Measurements from ENCODE around the gene ANO7. TPM values are rescaled to one million over a fixed set of nuclear protein-coding genes. Genes with fewer than 3 reads are reported as not detected.

Gene ANO7
- total RNA-seq, 1 experiment from 2014 or later, result 0.84 TPM

DNA sequence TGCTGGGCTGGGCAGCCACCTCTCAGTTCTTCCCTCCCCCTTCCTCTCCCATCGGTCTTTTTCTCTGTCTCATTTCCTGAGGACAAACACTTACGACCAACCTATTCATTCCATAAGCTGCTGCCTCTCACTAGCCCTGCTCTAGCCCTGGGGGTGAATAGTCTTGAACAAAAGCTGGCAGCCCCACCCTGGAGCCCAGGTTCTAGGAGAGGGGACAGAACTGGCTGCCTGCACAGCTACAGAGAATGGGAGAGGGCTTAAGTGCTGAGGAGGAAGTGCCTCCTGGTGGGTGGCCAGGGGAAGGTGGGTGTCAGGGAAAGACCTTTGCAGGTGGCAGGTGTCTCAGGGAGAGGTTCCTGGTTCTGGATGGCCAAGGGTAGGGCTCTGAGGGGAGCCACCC lies 22.8 kb downstream of the ANO7 start:
- Histone ChIP-seq H3K4me2 (ENCODE audit: low read length) (no peak overlapping the region), H3K79me2 (ENCODE audit: insufficient read depth, low read length) (no peaks in the 10 kb centered on the region), H4K20me1 (ENCODE audit: insufficient read depth) (no peaks in the 10 kb centered on the region), H3K9me3 (ENCODE audit: control insufficient read depth in 1 of 2, insufficient read depth in 1 of 2, low read depth in 1 of 2, low read length in 2 of 2) (no peaks in the 10 kb centered on the region), H2AFZ (ENCODE audit: low read depth, low read length, poor library complexity, severe bottlenecking) (no peak overlapping the region), H3K27ac (ENCODE audit: low read depth, low read length) (no peak overlapping the region), H3K9ac (ENCODE audit: low read length) (no peak overlapping the region), H3K4me3 (replicated peaks in 1 of 2; ENCODE audit: low read depth in 1 of 2, low read length in 2 of 2) (no peak overlapping the region), H3K4me1 (ENCODE audit: control insufficient read depth in 1 of 2, insufficient read depth in 2 of 2, low read length in 2 of 2) (no peaks in the 10 kb centered on the region), H3K9me2 (ENCODE audit: insufficient read depth) (no peaks in the 10 kb centered on the region), H3K27me3 (ENCODE audit: insufficient read depth, low read length) (no peaks in the 10 kb centered on the region), H3K36me3 (ENCODE audit: control insufficient read depth in 1 of 2, insufficient read depth in 2 of 2, low read length in 2 of 2) (no peaks in the 10 kb centered on the region)
- ChIA-PET RAD21 (ENCODE audit: low non-redundant PET in 1 of 2, low total read pairs in 2 of 2, uncharacterized antibody in 2 of 2, unreplicated experiment in 2 of 2) (no interaction called here), POLR2A (no interaction called here), CTCF (no interaction called here)
- no TSS peak for BruUV-seq (replicated peaks)
- TF ChIP-seq POLR2AphosphoS5 (IDR thresholded peaks at IDR 0.05; ENCODE audit: low read depth, low read length) (no peak), RAD21 (IDR thresholded peaks at IDR 0.05; ENCODE audit: low read depth) (no peak), CTCF (IDR thresholded peaks at IDR 0.05 in 2 of 3, conservative IDR thresholded peaks at IDR 0.05 in 1 of 3; ENCODE audit: borderline replicate concordance in 1 of 3, insufficient read depth in 1 of 3, low read depth in 2 of 3, low read length in 2 of 3) (no peak), ELF1 (IDR thresholded peaks at IDR 0.05; ENCODE audit: borderline replicate concordance, low read depth) (no peak), SP1 (IDR thresholded peaks at IDR 0.05; ENCODE audit: low read depth) (no peak), ZNF274 (IDR thresholded peaks at IDR 0.05; ENCODE audit: low read depth, low read length) (no peak), ZBTB33 (IDR thresholded peaks at IDR 0.05; ENCODE audit: extremely low read depth, insufficient replicate concordance, low read length) (no peak), EGR1 (IDR thresholded peaks at IDR 0.05; ENCODE audit: low read depth) (no peak), YY1 (IDR thresholded peaks at IDR 0.05; ENCODE audit: extremely low read depth, insufficient replicate concordance, low read depth, low read length) (no peak), FOSL1 (IDR thresholded peaks at IDR 0.05; ENCODE audit: low read depth) (no peak), SRF (IDR thresholded peaks at IDR 0.05; ENCODE audit: low read depth) (no peak)
- TF ChIP-seq, protein P1, sequence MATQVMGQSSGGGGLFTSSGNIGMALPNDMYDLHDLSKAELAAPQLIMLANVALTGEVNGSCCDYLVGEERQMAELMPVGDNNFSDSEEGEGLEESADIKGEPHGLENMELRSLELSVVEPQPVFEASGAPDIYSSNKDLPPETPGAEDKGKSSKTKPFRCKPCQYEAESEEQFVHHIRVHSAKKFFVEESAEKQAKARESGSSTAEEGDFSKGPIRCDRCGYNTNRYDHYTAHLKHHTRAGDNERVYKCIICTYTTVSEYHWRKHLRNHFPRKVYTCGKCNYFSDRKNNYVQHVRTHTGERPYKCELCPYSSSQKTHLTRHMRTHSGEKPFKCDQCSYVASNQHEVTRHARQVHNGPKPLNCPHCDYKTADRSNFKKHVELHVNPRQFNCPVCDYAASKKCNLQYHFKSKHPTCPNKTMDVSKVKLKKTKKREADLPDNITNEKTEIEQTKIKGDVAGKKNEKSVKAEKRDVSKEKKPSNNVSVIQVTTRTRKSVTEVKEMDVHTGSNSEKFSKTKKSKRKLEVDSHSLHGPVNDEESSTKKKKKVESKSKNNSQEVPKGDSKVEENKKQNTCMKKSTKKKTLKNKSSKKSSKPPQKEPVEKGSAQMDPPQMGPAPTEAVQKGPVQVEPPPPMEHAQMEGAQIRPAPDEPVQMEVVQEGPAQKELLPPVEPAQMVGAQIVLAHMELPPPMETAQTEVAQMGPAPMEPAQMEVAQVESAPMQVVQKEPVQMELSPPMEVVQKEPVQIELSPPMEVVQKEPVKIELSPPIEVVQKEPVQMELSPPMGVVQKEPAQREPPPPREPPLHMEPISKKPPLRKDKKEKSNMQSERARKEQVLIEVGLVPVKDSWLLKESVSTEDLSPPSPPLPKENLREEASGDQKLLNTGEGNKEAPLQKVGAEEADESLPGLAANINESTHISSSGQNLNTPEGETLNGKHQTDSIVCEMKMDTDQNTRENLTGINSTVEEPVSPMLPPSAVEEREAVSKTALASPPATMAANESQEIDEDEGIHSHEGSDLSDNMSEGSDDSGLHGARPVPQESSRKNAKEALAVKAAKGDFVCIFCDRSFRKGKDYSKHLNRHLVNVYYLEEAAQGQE (IDR thresholded peaks at IDR 0.05; ENCODE audit: low read depth), result no peak
- ATAC-seq (no peak), DNase-seq (ENCODE audit: low read depth, low spot score) (no peak)
- intact Hi-C loops (cut with micrococcal nuclease), result no loop called here
